GM23338 (cell line): ENCODE data around the gene GATAD2B. TPM values are rescaled to one million over a fixed set of nuclear protein-coding genes. Genes with fewer than 3 reads are reported as not detected.

ENCODE experiments used
- ATAC-seq: fragments of 200-7000 bp; cut with Tn5 transposase; 3 replicates; pipeline ENCODE4 v1.9.1; 2020
- DNase-seq: peaks from one replicate; pipeline ENCODE4 v3.0.0-alpha.2; 2015; ENCODE audit warnings: low spot score
- H2AFZ ChIP-seq: fragments of 200-600 bp; sonication (generic); 2 replicates; pipeline ENCODE4 v1.8.0; 2016; ENCODE audit warnings: antibody characterized with exemption, mild to moderate bottlenecking, moderate library complexity
- H3F3A ChIP-seq: fragments of 200-600 bp; sonication (generic); replicated peaks from 2 replicates; pipeline ENCODE4 v1.8.0; 2017; ENCODE audit warnings: antibody characterized with exemption, mixed run types, low read depth
- H3K27ac ChIP-seq: fragments of 200-600 bp; sonication (generic); 2 replicates; pipeline ENCODE4 v1.6.1; 2016; ENCODE audit warnings: low read depth
- H3K27me3 ChIP-seq: fragments of 200-600 bp; sonication (generic); 2 replicates; pipeline ENCODE4 v1.8.0; 2016; ENCODE audit warnings: mild to moderate bottlenecking, mixed run types, moderate library complexity; ENCODE audit not compliant: insufficient read depth
- H3K36me3 ChIP-seq: fragments of 200-600 bp; sonication (generic); 2 replicates; pipeline ENCODE4 v1.8.0; 2016; ENCODE audit warnings: mild to moderate bottlenecking; ENCODE audit not compliant: insufficient read depth
- H3K4me1 ChIP-seq: fragments of 200-600 bp; sonication (generic); 2 replicates; pipeline ENCODE4 v1.8.0; 2016; ENCODE audit warnings: mild to moderate bottlenecking, moderate library complexity; ENCODE audit not compliant: insufficient read depth
- H3K4me2 ChIP-seq: fragments of 200-600 bp; sonication (generic); 2 replicates; pipeline ENCODE4 v1.7.1; 2017; ENCODE audit warnings: mixed run types
- H3K4me3 ChIP-seq: fragments of 200-600 bp; sonication (generic); 2 replicates; pipeline ENCODE4 v1.6.1; 2016; ENCODE audit warnings: mixed run types
- H3K79me2 ChIP-seq: fragments of 200-600 bp; sonication (generic); replicated peaks from 2 replicates; pipeline ENCODE4 v1.8.0; 2017; ENCODE audit warnings: mild to moderate bottlenecking; ENCODE audit not compliant: insufficient read depth
- H3K9me2 ChIP-seq: fragments of 200-600 bp; sonication (generic); 2 replicates; pipeline ENCODE4 v1.8.0; 2017; ENCODE audit not compliant: insufficient read depth
- H4K20me1 ChIP-seq: fragments of 200-600 bp; sonication (generic); replicated peaks from 2 replicates; pipeline ENCODE4 v1.8.0; 2017; ENCODE audit warnings: mild to moderate bottlenecking; ENCODE audit not compliant: insufficient read depth
- H3K27ac Mint-ChIP-seq: 2 replicates; pipeline ENCODE4 v1.8.0; 2020; ENCODE audit warnings: inconsistent platforms, mild to moderate bottlenecking, moderate library complexity, mixed read lengths
- H3K27me3 Mint-ChIP-seq: 3 replicates; pipeline ENCODE4 v1.8.0; 2022; ENCODE audit warnings: low read depth, mild to moderate bottlenecking, moderate library complexity, mixed read lengths, inconsistent platforms; ENCODE audit not compliant: insufficient read depth, poor library complexity
- H3K36me3 Mint-ChIP-seq: 3 replicates; pipeline ENCODE4 v1.8.0; 2021; ENCODE audit warnings: low read depth, mild to moderate bottlenecking, inconsistent platforms, moderate library complexity, mixed read lengths
- H3K4me1 Mint-ChIP-seq: 3 replicates; pipeline ENCODE4 v1.8.0; 2020; ENCODE audit warnings: mild to moderate bottlenecking, inconsistent platforms, mixed read lengths
- H3K4me3 Mint-ChIP-seq: 3 replicates; pipeline ENCODE4 v1.8.0; 2021; ENCODE audit warnings: moderate library complexity, mild to moderate bottlenecking, inconsistent platforms, mixed read lengths
- H3K9me3 Mint-ChIP-seq: 3 replicates; pipeline ENCODE4 v1.8.0; 2020; ENCODE audit warnings: moderate library complexity, mild to moderate bottlenecking, inconsistent platforms, mixed read lengths
- CTCF ChIP-seq, 2 experiments: fragments of 200-600 bp in 1 of 2; sonication (generic) in 1 of 2; conservative IDR thresholded peaks; 2 replicates each; pipeline versions ENCODE4 v1.5.1 to v1.6.1; 2016 to 2017; ENCODE audit warnings: antibody characterized with exemption in 2 of 2, low read depth in 2 of 2, mild to moderate bottlenecking in 2 of 2, moderate library complexity in 1 of 2
- ETS1 ChIP-seq: IDR thresholded peaks from 2 replicates; pipeline ENCODE4 v1.6.1; 2016; ENCODE audit warnings: antibody characterized with exemption
- EZH2 ChIP-seq: fragments of 200-600 bp; sonication (generic); IDR thresholded peaks from one replicate; pipeline ENCODE4 v1.8.0; 2017; ENCODE audit warnings: antibody characterized with exemption, mild to moderate bottlenecking, low read depth; ENCODE audit not compliant: unreplicated experiment
- EZH2phosphoT487 ChIP-seq: fragments of 200-600 bp; sonication (generic); IDR thresholded peaks from one replicate; pipeline ENCODE4 v1.8.1; 2018; ENCODE audit warnings: antibody characterized with exemption; ENCODE audit not compliant: unreplicated experiment
- NANOG ChIP-seq: IDR thresholded peaks from 2 replicates; pipeline ENCODE4 v1.6.1; 2016; ENCODE audit warnings: antibody characterized with exemption, borderline replicate concordance
- REST ChIP-seq: IDR thresholded peaks from one replicate; pipeline ENCODE4 v1.6.1; 2018; ENCODE audit warnings: antibody characterized with exemption; ENCODE audit not compliant: unreplicated experiment
- STAT1 ChIP-seq: IDR thresholded peaks from one replicate; pipeline ENCODE4 v1.6.1; 2016; ENCODE audit warnings: antibody characterized with exemption; ENCODE audit not compliant: unreplicated experiment
- ZNF114 ChIP-seq: fragments of 250-450 bp; sonication (Bioruptor Pico); IDR thresholded peaks from 2 replicates; pipeline ENCODE4 v1.5.0; 2020; ENCODE audit warnings: mild to moderate bottlenecking, moderate library complexity
- ZNF331 ChIP-seq: fragments of 250-450 bp; sonication (Bioruptor Pico); IDR thresholded peaks from 2 replicates; pipeline ENCODE4 v1.5.0; 2020; ENCODE audit warnings: low read depth, mild to moderate bottlenecking, moderate library complexity
- ZNF462 ChIP-seq: fragments of 250-450 bp; sonication (Bioruptor Pico); IDR thresholded peaks from 2 replicates; pipeline ENCODE4 v1.5.0; 2020; ENCODE audit warnings: mild to moderate bottlenecking, moderate library complexity
- polyA plus RNA-seq: library from polyadenylated mRNA; unstranded; fragments of >200 nt; fragmentation: Nextera tagmentation; extraction: Ambion mirVana; gene quantifications from 2 replicates; pipeline ENCODE4 v1.2.1, GENCODE V29; 2016
- total RNA-seq: library from RNA; depleted of rRNA; stranded (reverse); fragments of >200 nt; shearing (Covaris generic); gene quantifications from 2 replicates; pipeline ENCODE4 v1.2.3, GENCODE V29; 2014

The GATAD2B gene
- total and polyA plus RNA-seq, 2 experiments from 2014 or later: 5.2 to 17.8 TPM

- no peak for ATAC-seq
- Histone ChIP-seq H2AFZ (no peak overlapping the region), H3K36me3 (peaks cover 45% of the 10 kb centered on the region), H3K79me2 (no peaks in the 10 kb centered on the region), H3K4me3 (no peak overlapping the region), H3K27ac (no peak overlapping the region), H4K20me1 (peaks cover 3% of the 10 kb centered on the region), H3F3A (no peaks in the 10 kb centered on the region), H3K27me3 (no peaks in the 10 kb centered on the region), H3K9me2 (no peaks in the 10 kb centered on the region), H3K4me2 (no peak overlapping the region), H3K4me1 (no peaks in the 10 kb centered on the region)
- H3K27ac Mint-ChIP-seq: no peak overlapping the region
- peaks cover 11% of the 10 kb centered on the region for H3K27me3 Mint-ChIP-seq
- H3K4me3 Mint-ChIP-seq: no peak overlapping the region
- TF ChIP-seq EZH2phosphoT487: no peak
- TF ChIP-seq ZNF331 (CRISPR knock-in tag): no peak
- TF ChIP-seq ZNF114: no peak
- TF ChIP-seq EZH2: no peak
- TF ChIP-seq CTCF (conservative IDR thresholded peaks at IDR 0.05; ENCODE audit: low read depth in 2 of 2): no peak
- TF ChIP-seq ZNF462: no peak
- no peak for TF ChIP-seq STAT1
- no peak for TF ChIP-seq REST
- no peak for TF ChIP-seq ETS1
- TF ChIP-seq NANOG: no peak
- H3K36me3 Mint-ChIP-seq: peaks cover 95% of the 10 kb centered on the region
- H3K4me1 Mint-ChIP-seq: peaks cover 2% of the 10 kb centered on the region; the same call in 1 of the 3 replicates
- no peak for DNase-seq
- no peaks in the 10 kb centered on the region for H3K9me3 Mint-ChIP-seq
These were observed 158.5 kb downstream of the GATAD2B start for GRCh38 chr1:153764310-153764709.
